GM23338 (cell line): ENCODE results near the gene CCR5. TPM values are rescaled to one million over a fixed set of nuclear protein-coding genes. Genes with fewer than 3 reads are reported as not detected.
"Not testable (repeated sequence)": the region's sequence is repeated elsewhere in the genome, so short reads cannot be mapped to it uniquely, and the experiment has no call there.

Experiments
- ATAC-seq: fragments of 200-7000 bp; cut with Tn5 transposase; 3 replicates; pipeline ENCODE4 v1.9.1; 2020
- DNase-seq: peaks from one replicate; pipeline ENCODE4 v3.0.0-alpha.2; 2015; ENCODE audit warnings: low spot score
- H2AFZ ChIP-seq: fragments of 200-600 bp; sonication (generic); 2 replicates; pipeline ENCODE4 v1.8.0; 2016; ENCODE audit warnings: antibody characterized with exemption, mild to moderate bottlenecking, moderate library complexity
- H3F3A ChIP-seq: fragments of 200-600 bp; sonication (generic); replicated peaks from 2 replicates; pipeline ENCODE4 v1.8.0; 2017; ENCODE audit warnings: antibody characterized with exemption, mixed run types, low read depth
- H3K27ac ChIP-seq: fragments of 200-600 bp; sonication (generic); 2 replicates; pipeline ENCODE4 v1.6.1; 2016; ENCODE audit warnings: low read depth
- H3K27me3 ChIP-seq: fragments of 200-600 bp; sonication (generic); 2 replicates; pipeline ENCODE4 v1.8.0; 2016; ENCODE audit warnings: mild to moderate bottlenecking, mixed run types, moderate library complexity; ENCODE audit not compliant: insufficient read depth
- H3K36me3 ChIP-seq: fragments of 200-600 bp; sonication (generic); 2 replicates; pipeline ENCODE4 v1.8.0; 2016; ENCODE audit warnings: mild to moderate bottlenecking; ENCODE audit not compliant: insufficient read depth
- H3K4me1 ChIP-seq: fragments of 200-600 bp; sonication (generic); 2 replicates; pipeline ENCODE4 v1.8.0; 2016; ENCODE audit warnings: mild to moderate bottlenecking, moderate library complexity; ENCODE audit not compliant: insufficient read depth
- H3K4me2 ChIP-seq: fragments of 200-600 bp; sonication (generic); 2 replicates; pipeline ENCODE4 v1.7.1; 2017; ENCODE audit warnings: mixed run types
- H3K4me3 ChIP-seq: fragments of 200-600 bp; sonication (generic); 2 replicates; pipeline ENCODE4 v1.6.1; 2016; ENCODE audit warnings: mixed run types
- H3K79me2 ChIP-seq: fragments of 200-600 bp; sonication (generic); replicated peaks from 2 replicates; pipeline ENCODE4 v1.8.0; 2017; ENCODE audit warnings: mild to moderate bottlenecking; ENCODE audit not compliant: insufficient read depth
- H3K9me2 ChIP-seq: fragments of 200-600 bp; sonication (generic); 2 replicates; pipeline ENCODE4 v1.8.0; 2017; ENCODE audit not compliant: insufficient read depth
- H4K20me1 ChIP-seq: fragments of 200-600 bp; sonication (generic); replicated peaks from 2 replicates; pipeline ENCODE4 v1.8.0; 2017; ENCODE audit warnings: mild to moderate bottlenecking; ENCODE audit not compliant: insufficient read depth
- H3K27ac Mint-ChIP-seq: 2 replicates; pipeline ENCODE4 v1.8.0; 2020; ENCODE audit warnings: inconsistent platforms, mild to moderate bottlenecking, moderate library complexity, mixed read lengths
- H3K27me3 Mint-ChIP-seq: 3 replicates; pipeline ENCODE4 v1.8.0; 2022; ENCODE audit warnings: low read depth, mild to moderate bottlenecking, moderate library complexity, mixed read lengths, inconsistent platforms; ENCODE audit not compliant: insufficient read depth, poor library complexity
- H3K36me3 Mint-ChIP-seq: 3 replicates; pipeline ENCODE4 v1.8.0; 2021; ENCODE audit warnings: low read depth, mild to moderate bottlenecking, inconsistent platforms, moderate library complexity, mixed read lengths
- H3K4me1 Mint-ChIP-seq: 3 replicates; pipeline ENCODE4 v1.8.0; 2020; ENCODE audit warnings: mild to moderate bottlenecking, inconsistent platforms, mixed read lengths
- H3K4me3 Mint-ChIP-seq: 3 replicates; pipeline ENCODE4 v1.8.0; 2021; ENCODE audit warnings: moderate library complexity, mild to moderate bottlenecking, inconsistent platforms, mixed read lengths
- H3K9me3 Mint-ChIP-seq: 3 replicates; pipeline ENCODE4 v1.8.0; 2020; ENCODE audit warnings: moderate library complexity, mild to moderate bottlenecking, inconsistent platforms, mixed read lengths
- CTCF ChIP-seq, 2 experiments: fragments of 200-600 bp in 1 of 2; sonication (generic) in 1 of 2; conservative IDR thresholded peaks; 2 replicates each; pipeline versions ENCODE4 v1.5.1 to v1.6.1; 2016 to 2017; ENCODE audit warnings: antibody characterized with exemption in 2 of 2, low read depth in 2 of 2, mild to moderate bottlenecking in 2 of 2, moderate library complexity in 1 of 2
- EZH2 ChIP-seq: fragments of 200-600 bp; sonication (generic); IDR thresholded peaks from one replicate; pipeline ENCODE4 v1.8.0; 2017; ENCODE audit warnings: antibody characterized with exemption, mild to moderate bottlenecking, low read depth; ENCODE audit not compliant: unreplicated experiment
- EZH2phosphoT487 ChIP-seq: fragments of 200-600 bp; sonication (generic); IDR thresholded peaks from one replicate; pipeline ENCODE4 v1.8.1; 2018; ENCODE audit warnings: antibody characterized with exemption; ENCODE audit not compliant: unreplicated experiment
- JUNB ChIP-seq: IDR thresholded peaks from one replicate; pipeline ENCODE4 v1.6.1; 2016; ENCODE audit warnings: antibody characterized with exemption; ENCODE audit not compliant: unreplicated experiment
- NANOG ChIP-seq: IDR thresholded peaks from 2 replicates; pipeline ENCODE4 v1.6.1; 2016; ENCODE audit warnings: antibody characterized with exemption, borderline replicate concordance
- POLR2AphosphoS5 ChIP-seq: IDR thresholded peaks from 2 replicates; pipeline ENCODE4 v1.6.1; 2016; ENCODE audit warnings: antibody characterized with exemption, low read depth
- STAT1 ChIP-seq: IDR thresholded peaks from one replicate; pipeline ENCODE4 v1.6.1; 2016; ENCODE audit warnings: antibody characterized with exemption; ENCODE audit not compliant: unreplicated experiment
- ZNF331 ChIP-seq: fragments of 250-450 bp; sonication (Bioruptor Pico); IDR thresholded peaks from 2 replicates; pipeline ENCODE4 v1.5.0; 2020; ENCODE audit warnings: low read depth, mild to moderate bottlenecking, moderate library complexity
- ZNF462 ChIP-seq: fragments of 250-450 bp; sonication (Bioruptor Pico); IDR thresholded peaks from 2 replicates; pipeline ENCODE4 v1.5.0; 2020; ENCODE audit warnings: mild to moderate bottlenecking, moderate library complexity
- polyA plus RNA-seq: library from polyadenylated mRNA; unstranded; fragments of >200 nt; fragmentation: Nextera tagmentation; extraction: Ambion mirVana; gene quantifications from 2 replicates; pipeline ENCODE4 v1.2.1, GENCODE V29; 2016
- total RNA-seq: library from RNA; depleted of rRNA; stranded (reverse); fragments of >200 nt; shearing (Covaris generic); gene quantifications from 2 replicates; pipeline ENCODE4 v1.2.3, GENCODE V29; 2014

The CCR5 gene
- total and polyA plus RNA-seq, 2 experiments from 2014 or later, result not detected

- TF ChIP-seq ZNF462 (CRISPR knock-in tag) (no peak), STAT1 (no peak), EZH2phosphoT487 (no peak), NANOG (no peak), JUNB (no peak), POLR2AphosphoS5 (no peak), CTCF (conservative IDR thresholded peaks at IDR 0.05; ENCODE audit: low read depth in 2 of 2) (no peak), ZNF331 (CRISPR knock-in tag) (no peak), EZH2 (no peak)
These were observed 18.6 kb downstream of the CCR5 start (continued) for GRCh38 chr3:46389306-46389705.

- H3K4me1 Mint-ChIP-seq, result peaks cover 19% of the 10 kb centered on the region
- H3K9me2 ChIP-seq, result peaks cover 31% of the 10 kb centered on the region; the same call in 1 of the 2 replicates
- H3K36me3 Mint-ChIP-seq, H3K36me3 ChIP-seq, H3K4me3 ChIP-seq, H3K27ac ChIP-seq, H3K27ac Mint-ChIP-seq, H3F3A ChIP-seq, H3K4me2 ChIP-seq, DNase-seq, H3K4me3 Mint-ChIP-seq, H3K27me3 Mint-ChIP-seq, ATAC-seq, H3K9me3 Mint-ChIP-seq, H4K20me1 ChIP-seq, H3K79me2 ChIP-seq, H2AFZ ChIP-seq, H3K27me3 ChIP-seq: not testable (repeated sequence)
- peaks cover 11% of the 10 kb centered on the region; the same call in 1 of the 2 replicates for H3K4me1 ChIP-seq
These were observed 20.8 kb downstream of the CCR5 start for GRCh38 chr3:46391526-46391925.
